Esophagus squamous epithelium (tissue), 5 donors: ENCODE results near the gene REEP6. TPM values are rescaled to one million over a fixed set of nuclear protein-coding genes. Genes with fewer than 3 reads are reported as not detected.

ENCODE experiments used
- DNase-seq: peaks from one replicate; lab custom pipeline; 2025; lab: John Stamatoyannopoulos, UW
- H3K27ac ChIP-seq, 4 donors: fragments of 200-600 bp; sonication (generic); one replicate each; pipeline ENCODE4 v1.5.1; 2016 to 2019; ENCODE audit warnings: mild to moderate bottlenecking in 1 of 4
- H3K27me3 ChIP-seq, 4 donors: fragments of 200-600 bp; sonication (generic); 1 replicate in 3 of 4; 2 replicates in 1 of 4; pipeline versions ENCODE4 v1.5.1 to v1.6.0; 2017 to 2021; ENCODE audit warnings: antibody characterized with exemption in 1 of 4
- H3K36me3 ChIP-seq, 3 donors: fragments of 200-600 bp; sonication (generic); one replicate each; pipeline ENCODE4 v1.5.1; 2016 to 2019
- H3K4me1 ChIP-seq, 3 donors: fragments of 200-600 bp; sonication (generic); one replicate each; pipeline ENCODE4 v1.5.1; 2017 to 2019
- H3K4me3 ChIP-seq, 4 donors: fragments of 200-600 bp; sonication (generic); 1 replicate in 3 of 4; 2 replicates in 1 of 4; pipeline ENCODE4 v1.5.1; 2016 to 2019; ENCODE audit warnings: mild to moderate bottlenecking in 2 of 4, moderate library complexity in 1 of 4
- H3K9me3 ChIP-seq, 3 donors: fragments of 200-600 bp; sonication (generic); one replicate each; pipeline ENCODE4 v1.5.1; 2016 to 2019
- CTCF ChIP-seq, 6 experiments: fragments of 450-650 bp in 4 of 6; fragments of 200-600 bp in 2 of 6; sonication (generic) in 2 of 6; IDR thresholded peaks; one replicate each; pipeline ENCODE4 v1.5.1; 2016 to 2019; ENCODE audit warnings: antibody characterized with exemption in 6 of 6, mild to moderate bottlenecking in 4 of 6, moderate library complexity in 4 of 6
- POLR2A ChIP-seq, 4 donors: fragments of 450-650 bp; IDR thresholded peaks; one replicate each; pipeline ENCODE4 v1.6.1; 2017; ENCODE audit warnings: antibody characterized with exemption in 4 of 4, mild to moderate bottlenecking in 4 of 4, moderate library complexity in 3 of 4
- WGBS, 2 donors: methylation state at CpG; one replicate each; pipeline ENCODE4 v1.1.5; 2018; 5-methylcytosine and 5-hydroxymethylcytosine counted together
- intact Hi-C: fragments of 100-400 bp; cut with DNase I; formaldehyde crosslinking; loops from one replicate; pipeline ENCODE4 v1.15.0; 2022
- total RNA-seq, 4 donors: library from RNA; depleted of rRNA; stranded (reverse); fragments of >200 nt; gene quantifications; one replicate each; pipeline ENCODE4 v1.1.0, GENCODE V29; 2016
- donor health status: DM: yes; HTN: yes; CAD: no.

Gene REEP6
- total RNA-seq, 4 donors from 2014 or later, result 5.7 to 13.8 (median 9.4) TPM

- H3K4me3 ChIP-seq, result no peak overlapping the region
- H3K36me3 ChIP-seq, result no peaks in the 10 kb centered on the region
- TF ChIP-seq CTCF (IDR thresholded peaks at IDR 0.05) (no peak), POLR2A (IDR thresholded peaks at IDR 0.05) (no peak)
- WGBS, 2 donors, result 57 to 84% methylated on average over 6 of the region's 10 CpGs
- H3K4me1 ChIP-seq, result peaks cover 0 to 33% (median 10%) of the 10 kb centered on the region in 3 donors
- peak overlapping the region in 2 of 4 donors; percentile 38 to 61 for H3K27ac ChIP-seq
- peaks cover 0 to 71% (median 12%) of the 10 kb centered on the region in 4 donors for H3K27me3 ChIP-seq
- H3K9me3 ChIP-seq, result no peaks in the 10 kb centered on the region
- intact Hi-C loops, result no loop called here
- no peak for DNase-seq
Observed at GRCh38 chr19:1522061-1522460, 31.1 kb downstream of the REEP6 start.

GRCh38 chr19:1522838-1523237, 31.9 kb downstream of the REEP6 start:
- TF ChIP-seq CTCF (IDR thresholded peaks at IDR 0.05) (no peak), POLR2A (IDR thresholded peaks at IDR 0.05) (no peak)
- H3K36me3 ChIP-seq, result no peaks in the 10 kb centered on the region
- H3K4me1 ChIP-seq, result peaks cover 0 to 33% (median 10%) of the 10 kb centered on the region in 3 donors
- no peaks in the 10 kb centered on the region for H3K9me3 ChIP-seq
- intact Hi-C loops, result no loop called here
- 21% methylated on average over 15 of the region's 18 CpGs; no CpG with 5 or more reads in 1 of the 2 donors for WGBS, 2 donors
- peaks cover 0 to 79% (median 12%) of the 10 kb centered on the region in 4 donors for H3K27me3 ChIP-seq
- DNase-seq, result no peak
- H3K27ac ChIP-seq, result peak overlapping the region in 2 of 4 donors; percentile 39 to 44
- no peak overlapping the region for H3K4me3 ChIP-seq

- Histone ChIP-seq H3K27me3 (peaks cover 0 to 79% (median 12%) of the 10 kb centered on the region in 4 donors), H3K9me3 (no peaks in the 10 kb centered on the region), H3K4me3 (peak within 1 kb of the TSS; percentile 9 to 57 (median 32)), H3K4me1 (peaks cover 0 to 33% (median 10%) of the 10 kb centered on the region in 3 donors), H3K27ac (peak within 1 kb of the TSS in 1 of 4 donors; percentile 39), H3K36me3 (no peaks in the 10 kb centered on the region)
- DNase-seq, result no peak
- TF ChIP-seq CTCF (IDR thresholded peaks at IDR 0.05), result no peak
- no peak for TF ChIP-seq POLR2A (IDR thresholded peaks at IDR 0.05)
- intact Hi-C loops, result no loop called here
- WGBS, 2 donors, result 28 to 83% methylated on average over 2 to 3 of the region's 92 CpGs
Observed at GRCh38 chr19:1523412-1524286, 32.7 kb downstream of the REEP6 start, which contains the start of gene PLK5. Gene PLK5 (plus strand): TSS chr19:1524077. CDS start chr19:1526997, 2,920 bp downstream.

- DNase-seq, result no peak
- 23 to 31% methylated on average over 3 to 8 of the region's 49 CpGs for WGBS, 2 donors
- H3K27ac ChIP-seq, result no peak overlapping the region
- H3K4me3 ChIP-seq, result peak overlapping the region; percentile 9 to 57 (median 32)
- H3K9me3 ChIP-seq, result no peaks in the 10 kb centered on the region
- no peak for TF ChIP-seq CTCF (IDR thresholded peaks at IDR 0.05)
- TF ChIP-seq POLR2A (IDR thresholded peaks at IDR 0.05), result no peak
- H3K4me1 ChIP-seq, result peaks cover 0 to 33% (median 10%) of the 10 kb centered on the region in 3 donors
- H3K36me3 ChIP-seq, result no peaks in the 10 kb centered on the region
- intact Hi-C loops, result no loop called here
- H3K27me3 ChIP-seq, result peaks cover 0 to 86% (median 12%) of the 10 kb centered on the region in 4 donors
Observed at GRCh38 chr19:1524287-1524971, 33.4 kb downstream of the REEP6 start.
